ENCODE data around the gene KANK2. TPM values are rescaled to one million over a fixed set of nuclear protein-coding genes. Genes with fewer than 3 reads are reported as not detected.

KANK2 gene
- total RNA-seq, 1 donor from 2014 or later = 84.7 TPM

DNA sequence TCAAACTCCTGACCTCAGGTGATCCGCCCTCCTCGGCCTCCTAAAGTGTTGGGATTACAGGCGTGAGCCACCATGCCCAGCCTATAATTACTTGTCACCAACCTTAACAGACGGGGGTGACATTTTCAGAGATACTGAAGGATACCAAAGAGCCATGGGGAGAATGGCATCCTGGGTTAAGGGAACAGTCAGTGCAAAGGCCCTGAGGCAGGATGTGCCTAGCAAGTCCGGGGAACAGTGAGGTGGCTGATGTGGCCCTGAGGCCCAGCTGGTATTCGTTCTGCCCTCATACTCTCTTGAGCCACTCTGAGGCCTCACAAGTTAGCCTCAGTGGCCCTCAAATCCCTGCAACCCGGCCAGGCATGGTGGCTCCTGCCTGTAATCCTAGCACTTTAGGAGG, 27.1 kb upstream of the KANK2 start:
- Mint-ChIP-seq H3K36me3 (peaks cover 41% of the 10 kb centered on the region), H3K9me3 (peaks cover 24% of the 10 kb centered on the region), H3K4me3 (no peak overlapping the region), H3K27me3 (ENCODE audit: low read depth) (no peaks in the 10 kb centered on the region), H3K4me1 (no peaks in the 10 kb centered on the region), H3K27ac (no peak overlapping the region)
- no peak for DNase-seq (ENCODE audit: low spot score in 2 of 2, unreplicated experiment in 2 of 2)
- TF ChIP-seq CTCF (IDR thresholded peaks at IDR 0.05; ENCODE audit: unreplicated experiment) = no peak

DNA sequence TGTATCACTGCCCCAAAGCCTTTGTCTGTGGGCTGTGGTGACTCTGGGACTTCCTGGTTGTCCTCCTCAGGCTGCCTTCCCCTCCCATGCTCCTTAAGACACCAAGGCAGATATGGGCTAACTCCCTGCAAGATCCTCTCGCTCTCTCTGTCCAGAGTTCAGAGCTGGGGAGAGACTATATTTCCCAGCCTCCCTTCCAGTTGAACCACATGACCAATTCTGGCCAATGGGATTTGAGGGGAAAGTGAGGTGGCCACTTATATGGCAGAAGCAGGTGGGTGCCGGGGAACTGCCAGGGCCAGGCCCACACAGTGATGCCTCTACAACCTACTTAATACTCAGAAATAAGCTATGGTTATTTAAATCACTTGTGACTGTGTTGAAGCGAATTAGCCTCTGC, 25.9 kb upstream of the KANK2 start:
- no peaks in the 10 kb centered on the region for H3K27me3 Mint-ChIP-seq (ENCODE audit: low read depth)
- peaks cover 41% of the 10 kb centered on the region for H3K36me3 Mint-ChIP-seq
- H3K9me3 Mint-ChIP-seq = peaks cover 24% of the 10 kb centered on the region
- no peak for TF ChIP-seq CTCF (IDR thresholded peaks at IDR 0.05; ENCODE audit: unreplicated experiment)
- H3K27ac Mint-ChIP-seq = no peak overlapping the region
- H3K4me3 Mint-ChIP-seq = no peak overlapping the region
- no peaks in the 10 kb centered on the region for H3K4me1 Mint-ChIP-seq
- no peak for DNase-seq (ENCODE audit: low spot score in 2 of 2, unreplicated experiment in 2 of 2)

DNA sequence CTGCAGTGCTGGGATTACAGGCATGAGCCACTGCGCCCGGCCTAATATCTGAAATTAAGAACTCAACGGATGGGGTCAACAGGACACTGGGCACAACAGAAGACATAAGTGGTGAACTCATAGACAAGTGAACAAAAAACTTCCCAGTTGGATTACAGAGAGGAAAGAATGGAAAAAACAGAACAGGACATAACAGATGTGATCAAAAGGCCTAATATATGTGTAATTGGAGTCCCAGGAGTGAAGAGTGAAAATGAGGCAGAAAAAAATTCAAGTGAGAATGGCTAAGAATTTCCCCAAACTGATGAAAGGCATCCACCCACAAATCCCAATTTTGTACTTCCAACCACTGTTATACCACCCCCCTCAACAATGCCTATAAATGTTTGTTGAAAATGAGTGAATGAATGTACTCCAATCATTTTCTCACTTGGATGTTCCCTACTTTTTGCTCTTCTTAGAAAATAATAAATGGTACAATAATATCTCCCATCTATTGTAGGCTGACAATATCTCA, 23.8 kb upstream of the KANK2 start:
- H3K27me3 Mint-ChIP-seq (ENCODE audit: low read depth) = no peaks in the 10 kb centered on the region
- TF ChIP-seq CTCF (IDR thresholded peaks at IDR 0.05; ENCODE audit: unreplicated experiment) = no peak
- peaks cover 24% of the 10 kb centered on the region for H3K9me3 Mint-ChIP-seq
- peaks cover 44% of the 10 kb centered on the region for H3K36me3 Mint-ChIP-seq
- H3K27ac Mint-ChIP-seq = no peak overlapping the region
- H3K4me3 Mint-ChIP-seq = no peak overlapping the region
- DNase-seq (ENCODE audit: low spot score in 2 of 2, unreplicated experiment in 2 of 2) = no peak
- no peaks in the 10 kb centered on the region for H3K4me1 Mint-ChIP-seq

DNA sequence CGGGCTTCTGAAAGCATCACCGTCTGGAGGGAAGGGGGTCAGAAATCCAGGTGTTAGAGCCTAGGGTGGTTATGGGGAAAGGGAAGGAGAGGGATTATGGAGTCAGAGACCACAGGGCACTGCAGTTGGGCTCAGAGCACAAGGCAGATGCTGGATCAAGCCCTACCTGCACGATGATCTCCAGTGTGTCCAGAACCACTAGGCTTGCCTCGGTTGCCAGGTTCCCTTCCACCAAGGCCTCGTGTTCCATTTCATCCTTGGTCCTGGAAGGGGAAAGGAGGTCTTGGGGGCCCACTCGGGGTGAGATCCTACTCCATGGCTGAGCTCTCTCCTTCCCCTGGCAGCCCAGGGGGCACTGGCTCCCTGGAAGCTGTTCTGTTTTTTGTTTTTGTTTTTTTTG, 17.0 kb upstream of the KANK2 start:
- H3K4me3 Mint-ChIP-seq = no peak overlapping the region
- no peaks in the 10 kb centered on the region for H3K9me3 Mint-ChIP-seq
- DNase-seq (ENCODE audit: low spot score in 2 of 2, unreplicated experiment in 2 of 2) = no peak
- no peaks in the 10 kb centered on the region for H3K27me3 Mint-ChIP-seq (ENCODE audit: low read depth)
- no peak overlapping the region for H3K27ac Mint-ChIP-seq
- TF ChIP-seq CTCF (IDR thresholded peaks at IDR 0.05; ENCODE audit: unreplicated experiment) = no peak
- no peaks in the 10 kb centered on the region for H3K4me1 Mint-ChIP-seq
- peaks cover 20% of the 10 kb centered on the region for H3K36me3 Mint-ChIP-seq

DNA sequence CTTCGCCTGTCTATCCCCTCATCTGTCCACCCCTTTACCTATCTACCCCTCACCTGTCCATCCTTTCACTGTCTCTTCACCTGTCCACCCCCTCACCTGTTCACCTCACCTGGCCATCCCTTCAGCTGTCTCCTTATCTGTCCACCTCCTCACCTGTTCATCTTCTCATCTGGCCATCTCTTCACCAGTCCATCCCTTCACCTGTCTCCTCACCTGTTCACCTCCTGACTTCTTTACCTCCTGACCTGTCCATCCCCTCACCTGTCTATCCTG, 13.2 kb upstream of the KANK2 start:
- Mint-ChIP-seq H3K27ac (no peak overlapping the region), H3K36me3 (peaks cover 22% of the 10 kb centered on the region), H3K4me3 (no peak overlapping the region), H3K27me3 (ENCODE audit: low read depth) (no peaks in the 10 kb centered on the region), H3K9me3 (no peaks in the 10 kb centered on the region), H3K4me1 (no peaks in the 10 kb centered on the region)
- no peak for TF ChIP-seq CTCF (IDR thresholded peaks at IDR 0.05; ENCODE audit: unreplicated experiment)
- DNase-seq (ENCODE audit: low spot score in 2 of 2, unreplicated experiment in 2 of 2) = no peak

Data from mesothelial cell of epicardium (in vitro differentiated cells).